Hepatocyte (in vitro differentiated cells): ENCODE measurements around the gene CTCFL. TPM values are rescaled to one million over a fixed set of nuclear protein-coding genes. Genes with fewer than 3 reads are reported as not detected.

Source experiments
- DNase-seq: peaks from one replicate; pipeline ENCODE4 v3.0.0-alpha.2; 2016; ENCODE audit warnings: low spot score
- H2AFZ ChIP-seq: fragments of 200-600 bp; sonication (generic); 2 replicates; pipeline ENCODE4 v1.6.0; 2016; ENCODE audit warnings: antibody characterized with exemption, mild to moderate bottlenecking
- H3K27ac ChIP-seq: fragments of 200-600 bp; sonication (generic); 2 replicates; pipeline ENCODE4 v1.5.1; 2016; ENCODE audit warnings: mild to moderate bottlenecking
- H3K27me3 ChIP-seq: fragments of 200-600 bp; sonication (generic); 2 replicates; pipeline ENCODE4 v1.6.1; 2016
- H3K36me3 ChIP-seq: fragments of 200-600 bp; sonication (generic); replicated peaks from 2 replicates; pipeline ENCODE4 v1.5.1; 2016; ENCODE audit warnings: low read depth; ENCODE audit not compliant: insufficient read depth
- H3K4me1 ChIP-seq: fragments of 200-600 bp; sonication (generic); 2 replicates; pipeline ENCODE4 v1.5.1; 2016; ENCODE audit warnings: mild to moderate bottlenecking, moderate library complexity; ENCODE audit not compliant: insufficient read depth
- H3K4me2 ChIP-seq: fragments of 200-600 bp; sonication (generic); 2 replicates; pipeline ENCODE4 v1.6.0; 2016
- H3K4me3 ChIP-seq: fragments of 200-600 bp; sonication (generic); 2 replicates; pipeline ENCODE4 v1.5.1; 2016; ENCODE audit warnings: mild to moderate bottlenecking
- H3K79me2 ChIP-seq: fragments of 200-600 bp; sonication (generic); 2 replicates; pipeline ENCODE4 v1.6.0; 2017; ENCODE audit warnings: mild to moderate bottlenecking
- H3K9me2 ChIP-seq: fragments of 200-600 bp; sonication (generic); replicated peaks from 2 replicates; pipeline ENCODE4 v1.6.0; 2017; ENCODE audit warnings: mild to moderate bottlenecking; ENCODE audit not compliant: insufficient read depth
- H3K9me3 ChIP-seq: fragments of 200-600 bp; sonication (generic); 2 replicates; pipeline ENCODE4 v1.5.1; 2016; ENCODE audit warnings: low read depth, mild to moderate bottlenecking
- H4K20me1 ChIP-seq: fragments of 200-600 bp; sonication (generic); 2 replicates; pipeline ENCODE4 v1.6.0; 2016; ENCODE audit warnings: mild to moderate bottlenecking; ENCODE audit not compliant: insufficient read depth, poor library complexity, severe bottlenecking
- CTCF ChIP-seq: fragments of 200-600 bp; sonication (generic); IDR thresholded peaks from 2 replicates; pipeline ENCODE4 v1.5.1; 2016; ENCODE audit warnings: antibody characterized with exemption, mild to moderate bottlenecking; ENCODE audit not compliant: poor library complexity
- EZH2 ChIP-seq: fragments of 200-600 bp; sonication (generic); IDR thresholded peaks from 2 replicates; pipeline ENCODE4 v1.6.1; 2016; ENCODE audit warnings: antibody characterized with exemption, mild to moderate bottlenecking, borderline replicate concordance
- EZH2phosphoT487 ChIP-seq: fragments of 200-600 bp; sonication (generic); IDR thresholded peaks from one replicate; pipeline ENCODE4 v1.6.1; 2018; ENCODE audit warnings: antibody characterized with exemption, mild to moderate bottlenecking, low read depth, moderate library complexity; ENCODE audit not compliant: unreplicated experiment, severe bottlenecking
- WGBS: methylation state at CpG from one replicate; pipeline ENCODE4 v1.1.6; 2016; ENCODE audit warnings: low lambda C conversion rate; ENCODE audit errors: missing lambda C conversion rate; 5-methylcytosine and 5-hydroxymethylcytosine counted together
- polyA plus RNA-seq: library from polyadenylated mRNA; unstranded; fragments of >200 nt; fragmentation: Nextera tagmentation; extraction: Ambion mirVana; gene quantifications from 2 replicates; pipeline ENCODE4 v1.2.1, GENCODE V29; 2016
- total RNA-seq: library from RNA; depleted of rRNA; stranded (reverse); fragments of >200 nt; gene quantifications from 2 replicates; pipeline ENCODE4 v1.2.3, GENCODE V29; 2014

CTCFL gene
- total and polyA plus RNA-seq, 2 experiments from 2014 or later: not detected

GRCh38 chr20:57556980-57557274 is 32.0 kb upstream of the CTCFL start:
- Histone ChIP-seq H3K4me3 (no peak overlapping the region), H3K4me1 (peaks cover 13% of the 10 kb centered on the region), H3K9me3 (no peaks in the 10 kb centered on the region), H3K4me2 (no peak overlapping the region), H3K36me3 (no peaks in the 10 kb centered on the region), H3K79me2 (no peaks in the 10 kb centered on the region), H3K27me3 (peaks cover 2% of the 10 kb centered on the region), H3K27ac (no peak overlapping the region), H2AFZ (no peak overlapping the region), H3K9me2 (no peaks in the 10 kb centered on the region), H4K20me1 (no peaks in the 10 kb centered on the region)
- no peak for DNase-seq
- 87% methylated on average over 3 of the region's 3 CpGs for WGBS
- no peak for TF ChIP-seq CTCF
- TF ChIP-seq EZH2phosphoT487: no peak
- TF ChIP-seq EZH2: no peak

- H3K27ac ChIP-seq: no peak overlapping the region
- 63% methylated on average over 11 of the region's 11 CpGs for WGBS
- H3K9me2 ChIP-seq: no peaks in the 10 kb centered on the region
- peaks cover 7% of the 10 kb centered on the region for H3K4me1 ChIP-seq
- H3K36me3 ChIP-seq: no peaks in the 10 kb centered on the region
- no peaks in the 10 kb centered on the region for H3K79me2 ChIP-seq
- no peaks in the 10 kb centered on the region for H3K9me3 ChIP-seq
- H3K4me3 ChIP-seq: no peak overlapping the region
- no peak overlapping the region for H2AFZ ChIP-seq
- TF ChIP-seq EZH2 (no peak), EZH2phosphoT487 (no peak), CTCF (no peak)
- H4K20me1 ChIP-seq: no peaks in the 10 kb centered on the region
- no peak overlapping the region for H3K4me2 ChIP-seq
- no peak for DNase-seq
- peaks cover 2% of the 10 kb centered on the region for H3K27me3 ChIP-seq
Observed at GRCh38 chr20:57555457-57556184, 30.7 kb upstream of the CTCFL start.

DNA sequence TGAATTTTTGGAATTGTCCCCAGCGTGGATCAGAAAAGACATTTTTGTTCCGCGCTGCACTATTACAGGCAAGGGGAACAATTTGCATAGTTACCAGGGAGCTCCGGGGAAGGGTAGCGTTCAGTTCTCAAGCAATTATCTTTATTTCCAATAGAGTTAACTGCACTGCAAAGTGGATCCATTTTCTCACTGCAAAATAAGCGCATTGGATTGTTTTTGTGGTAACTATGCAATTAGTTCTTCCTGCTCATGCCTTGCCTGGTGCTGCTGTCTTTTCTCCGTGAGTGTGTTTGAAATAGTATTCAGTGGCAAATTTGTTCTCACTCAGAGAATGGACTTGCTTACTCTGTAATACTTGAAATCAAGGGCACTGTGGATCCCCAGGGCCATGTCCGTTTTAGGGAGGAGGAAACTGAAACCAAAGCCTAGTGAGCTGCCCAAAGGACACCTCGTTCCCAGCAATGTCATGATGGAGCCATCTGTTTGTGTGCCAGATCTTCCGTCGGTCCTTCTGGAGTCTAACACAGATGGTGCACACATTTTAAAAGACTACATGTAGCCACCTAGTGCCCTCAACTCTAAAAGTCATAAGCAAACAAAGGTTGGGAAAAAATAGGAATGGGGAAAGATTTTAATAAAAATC is 28.6 kb upstream of the CTCFL start:
- Histone ChIP-seq H3K4me3 (no peak overlapping the region), H4K20me1 (no peaks in the 10 kb centered on the region), H3K9me2 (no peaks in the 10 kb centered on the region), H3K79me2 (no peaks in the 10 kb centered on the region), H3K4me1 (no peaks in the 10 kb centered on the region), H3K27me3 (no peaks in the 10 kb centered on the region), H3K9me3 (no peaks in the 10 kb centered on the region), H3K27ac (no peak overlapping the region), H2AFZ (no peak overlapping the region), H3K4me2 (no peak overlapping the region), H3K36me3 (no peaks in the 10 kb centered on the region)
- no peak for TF ChIP-seq CTCF
- TF ChIP-seq EZH2: no peak
- no peak for DNase-seq
- 85% methylated on average over 11 of the region's 11 CpGs for WGBS
